ENCODE measurements around the gene FAIM2.

- TF ChIP-seq CTCF (IDR thresholded peaks at IDR 0.05) (no peak), POLR2A (IDR thresholded peaks at IDR 0.05) (no peak)
Observed at GRCh38 chr12:49843876-49844437, 59.7 kb downstream of the FAIM2 start.
